HEK293 (cell line): ENCODE results near the gene DYNLL2.

Source experiments
- BCL11A ChIP-seq: fragments of 450-650 bp; formaldehyde crosslinking; IDR thresholded peaks from 2 replicates; pipeline ENCODE4 v1.5.1; 2016; ENCODE audit warnings: low read depth, missing biosample characterization, missing genetic modification characterization
- CTCF ChIP-seq: fragments of 450-650 bp; formaldehyde crosslinking; IDR thresholded peaks from 2 replicates; pipeline ENCODE4 v1.5.1; 2016; ENCODE audit warnings: missing biosample characterization, missing genetic modification characterization
- GLIS2 ChIP-seq: fragments of 450-650 bp; formaldehyde crosslinking; IDR thresholded peaks from 2 replicates; pipeline ENCODE4 v1.5.1; 2016; ENCODE audit warnings: missing biosample characterization, missing genetic modification characterization
- SP2 ChIP-seq: fragments of 450-650 bp; formaldehyde crosslinking; IDR thresholded peaks from 2 replicates; pipeline ENCODE4 v1.5.1; 2016; ENCODE audit warnings: missing biosample characterization, missing genetic modification characterization
- TSHZ1 ChIP-seq: fragments of 450-650 bp; formaldehyde crosslinking; IDR thresholded peaks from 2 replicates; pipeline ENCODE4 v1.5.1; 2016; ENCODE audit warnings: missing biosample characterization, missing genetic modification characterization, borderline replicate concordance
- ZNF23 ChIP-seq: fragments of 450-650 bp; formaldehyde crosslinking; IDR thresholded peaks from 2 replicates; pipeline ENCODE4 v1.5.1; 2016; ENCODE audit warnings: missing biosample characterization, missing genetic modification characterization, borderline replicate concordance
- ZNF274 ChIP-seq, 2 experiments: fragments of 200-500 bp in 1 of 2; fragments of 450-650 bp in 1 of 2; sonication (Bioruptor generic) in 1 of 2; formaldehyde crosslinking in 1 of 2; IDR thresholded peaks; 2 replicates each; pipeline versions ENCODE4 v1.5.1 to v1.6.1; 2014 to 2016; ENCODE audit warnings: borderline replicate concordance in 1 of 2, inconsistent platforms in 1 of 2, low read length in 1 of 2, missing biosample characterization in 1 of 2, missing genetic modification characterization in 1 of 2
- ZNF292 ChIP-seq: fragments of 450-650 bp; formaldehyde crosslinking; IDR thresholded peaks from 2 replicates; pipeline ENCODE4 v1.5.1; 2016; ENCODE audit warnings: low read depth, missing biosample characterization, missing genetic modification characterization, borderline replicate concordance
- ZNF302 ChIP-seq: fragments of 450-650 bp; formaldehyde crosslinking; IDR thresholded peaks from 2 replicates; pipeline ENCODE4 v1.5.1; 2016; ENCODE audit warnings: missing biosample characterization, missing genetic modification characterization, low read depth
- ZNF561 ChIP-seq: fragments of 450-650 bp; IDR thresholded peaks from 2 replicates; pipeline ENCODE4 v1.5.1; 2018; ENCODE audit warnings: missing biosample characterization, missing genetic modification characterization, borderline replicate concordance
- ZNF580 ChIP-seq: fragments of 450-650 bp; formaldehyde crosslinking; IDR thresholded peaks from 2 replicates; pipeline ENCODE4 v1.5.1; 2016; ENCODE audit warnings: missing biosample characterization, missing genetic modification characterization
- ZNF629 ChIP-seq: fragments of 450-650 bp; formaldehyde crosslinking; IDR thresholded peaks from 2 replicates; pipeline ENCODE4 v1.5.1; 2017; ENCODE audit warnings: missing biosample characterization, missing genetic modification characterization
- TF ChIP-seq, protein P1 (sequence below): fragments of 450-650 bp; formaldehyde crosslinking; IDR thresholded peaks from 2 replicates; pipeline ENCODE4 v1.5.1; 2016; ENCODE audit warnings: missing biosample characterization, missing genetic modification characterization, low read depth

GRCh38 chr17:58112970-58113631 is 29.9 kb downstream of the DYNLL2 start:
- TF ChIP-seq CTCF (tag by site-specific recombination) (peak; percentile 92), ZNF561 (tag by site-specific recombination) (no peak), BCL11A (tag by site-specific recombination) (no peak), GLIS2 (tag by site-specific recombination) (no peak), TSHZ1 (tag by site-specific recombination) (no peak), SP2 (tag by site-specific recombination) (no peak), ZNF580 (no peak), ZNF292 (tag by site-specific recombination) (no peak), ZNF629 (no peak; the same call in 1 of the 2 replicates), ZNF274 (IDR thresholded peaks at IDR 0.05; ENCODE audit: low read length) (no peak), ZNF274 (tag by site-specific recombination; IDR thresholded peaks at IDR 0.05; ENCODE audit: borderline replicate concordance) (no peak), ZNF302 (tag by site-specific recombination) (no peak), ZNF23 (tag by site-specific recombination) (no peak)
- TF ChIP-seq, protein P1, sequence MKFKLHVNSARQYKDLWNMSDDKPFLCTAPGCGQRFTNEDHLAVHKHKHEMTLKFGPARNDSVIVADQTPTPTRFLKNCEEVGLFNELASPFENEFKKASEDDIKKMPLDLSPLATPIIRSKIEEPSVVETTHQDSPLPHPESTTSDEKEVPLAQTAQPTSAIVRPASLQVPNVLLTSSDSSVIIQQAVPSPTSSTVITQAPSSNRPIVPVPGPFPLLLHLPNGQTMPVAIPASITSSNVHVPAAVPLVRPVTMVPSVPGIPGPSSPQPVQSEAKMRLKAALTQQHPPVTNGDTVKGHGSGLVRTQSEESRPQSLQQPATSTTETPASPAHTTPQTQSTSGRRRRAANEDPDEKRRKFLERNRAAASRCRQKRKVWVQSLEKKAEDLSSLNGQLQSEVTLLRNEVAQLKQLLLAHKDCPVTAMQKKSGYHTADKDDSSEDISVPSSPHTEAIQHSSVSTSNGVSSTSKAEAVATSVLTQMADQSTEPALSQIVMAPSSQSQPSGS (tag by site-specific recombination) = no peak
